GM23248 (cell line): ENCODE data around the gene PARVB. TPM values are rescaled to one million over a fixed set of nuclear protein-coding genes. Genes with fewer than 3 reads are reported as not detected.

Experiments used
- DNase-seq: peaks from one replicate; pipeline ENCODE4 v3.0.0-alpha.2; 2015
- H2AFZ ChIP-seq: fragments of 200-600 bp; sonication (generic); 2 replicates; pipeline ENCODE4 v1.6.1; 2016; ENCODE audit warnings: antibody characterized with exemption
- H3F3A ChIP-seq: fragments of 200-600 bp; sonication (generic); 2 replicates; pipeline ENCODE4 v1.6.1; 2016; ENCODE audit warnings: mild to moderate bottlenecking, antibody characterized with exemption, mixed run types; ENCODE audit not compliant: insufficient read depth
- H3K27ac ChIP-seq: fragments of 200-600 bp; sonication (generic); 2 replicates; pipeline ENCODE4 v1.5.1; 2016; ENCODE audit warnings: mild to moderate bottlenecking
- H3K27me3 ChIP-seq: fragments of 200-600 bp; sonication (generic); replicated peaks from 2 replicates; pipeline ENCODE4 v1.6.1; 2016; ENCODE audit warnings: mild to moderate bottlenecking; ENCODE audit not compliant: insufficient read depth
- H3K36me3 ChIP-seq: fragments of 200-600 bp; sonication (generic); 2 replicates; pipeline ENCODE4 v1.6.1; 2016; ENCODE audit warnings: low read depth, mild to moderate bottlenecking
- H3K4me1 ChIP-seq: fragments of 200-600 bp; sonication (generic); 2 replicates; pipeline ENCODE4 v1.6.1; 2016; ENCODE audit warnings: mild to moderate bottlenecking; ENCODE audit not compliant: insufficient read depth
- H3K4me2 ChIP-seq: fragments of 200-600 bp; sonication (generic); one replicate; pipeline ENCODE4 v1.6.1; 2016; ENCODE audit warnings: mild to moderate bottlenecking; ENCODE audit not compliant: unreplicated experiment
- H3K4me3 ChIP-seq: fragments of 200-600 bp; sonication (generic); 2 replicates; pipeline ENCODE4 v1.5.1; 2016; ENCODE audit warnings: mild to moderate bottlenecking
- H3K79me2 ChIP-seq: fragments of 200-600 bp; sonication (generic); 2 replicates; pipeline ENCODE4 v1.6.1; 2016; ENCODE audit warnings: mild to moderate bottlenecking; ENCODE audit not compliant: insufficient read depth
- H3K9ac ChIP-seq: fragments of 200-600 bp; sonication (generic); 2 replicates; pipeline ENCODE4 v1.6.1; 2016; ENCODE audit warnings: mild to moderate bottlenecking
- H3K9me2 ChIP-seq: fragments of 200-600 bp; sonication (generic); 2 replicates; pipeline ENCODE4 v1.6.1; 2016; ENCODE audit warnings: mixed run types, mild to moderate bottlenecking, moderate library complexity; ENCODE audit not compliant: insufficient read depth
- H3K9me3 ChIP-seq: fragments of 200-600 bp; sonication (generic); one replicate; pipeline ENCODE4 v1.6.1; 2017; ENCODE audit warnings: low read depth
- H4K20me1 ChIP-seq: fragments of 200-600 bp; sonication (generic); 2 replicates; pipeline ENCODE4 v1.6.0; 2016; ENCODE audit not compliant: insufficient read depth
- EZH2 ChIP-seq: fragments of 200-600 bp; sonication (generic); IDR thresholded peaks from 2 replicates; pipeline ENCODE4 v1.6.1; 2018; ENCODE audit warnings: antibody characterized with exemption, mild to moderate bottlenecking; ENCODE audit not compliant: insufficient read depth, poor library complexity, severe bottlenecking
- EZH2phosphoT487 ChIP-seq: fragments of 200-600 bp; sonication (generic); IDR thresholded peaks from 2 replicates; pipeline ENCODE4 v1.6.1; 2018; ENCODE audit warnings: antibody characterized with exemption, moderate library complexity, mild to moderate bottlenecking, low read depth; ENCODE audit not compliant: insufficient read depth
- WGBS, 2 experiments: methylation state at CpG; one replicate each; pipeline ENCODE4 v1.1.6; 2015 to 2017; ENCODE audit warnings: low lambda C conversion rate in 2 of 2, low coverage in 1 of 2; ENCODE audit errors: missing lambda C conversion rate in 2 of 2; 5-methylcytosine and 5-hydroxymethylcytosine counted together
- in situ Hi-C: fragments of 300-500 bp; cut with MboI; formaldehyde crosslinking; loops from 2 replicates; pipeline ENCODE4 v1.15.0; 2020
- polyA plus RNA-seq: library from polyadenylated mRNA; unstranded; fragments of >200 nt; fragmentation: Nextera tagmentation; extraction: Ambion mirVana; gene quantifications from 2 replicates; pipeline ENCODE4 v1.2.1, GENCODE V29; 2016
- total RNA-seq: library from RNA; depleted of rRNA; stranded (reverse); fragments of >200 nt; shearing (Covaris generic); gene quantifications from 2 replicates; pipeline ENCODE4 v1.2.3, GENCODE V29; 2014

PARVB gene
- total and polyA plus RNA-seq, 2 experiments from 2014 or later = 52.6 to 141 TPM

GRCh38 chr22:44039566-44040171 is 15.6 kb downstream of the PARVB start:
- TF ChIP-seq EZH2phosphoT487 (no peak), EZH2 (no peak)
- Histone ChIP-seq H3F3A (peaks cover 25% of the 10 kb centered on the region), H3K36me3 (no peaks in the 10 kb centered on the region), H3K9me3 (no peaks in the 10 kb centered on the region), H3K79me2 (peaks cover 92% of the 10 kb centered on the region), H4K20me1 (no peaks in the 10 kb centered on the region), H2AFZ (no peak overlapping the region), H3K27ac (no peak overlapping the region), H3K4me1 (peaks cover 18% of the 10 kb centered on the region), H3K9ac (no peak overlapping the region), H3K9me2 (no peaks in the 10 kb centered on the region), H3K4me2 (no peak overlapping the region), H3K4me3 (no peak overlapping the region), H3K27me3 (no peaks in the 10 kb centered on the region)
- 97 to 99% methylated on average over 8 of the region's 8 CpGs for WGBS, 2 experiments
- DNase-seq = no peak
- in situ Hi-C loops = no loop called here

GRCh38 chr22:44042249-44043218 is 18.4 kb downstream of the PARVB start:
- no peaks in the 10 kb centered on the region for H3K9me2 ChIP-seq
- H3K9me3 ChIP-seq = no peaks in the 10 kb centered on the region
- H3K79me2 ChIP-seq = peaks cover 92% of the 10 kb centered on the region
- no peak overlapping the region for H3K9ac ChIP-seq
- H3K36me3 ChIP-seq = no peaks in the 10 kb centered on the region
- H3K4me2 ChIP-seq = no peak overlapping the region
- in situ Hi-C loops = no loop called here
- H3K27me3 ChIP-seq = no peaks in the 10 kb centered on the region
- peak; percentile 34 for DNase-seq
- WGBS, 2 experiments = 49 to 55% methylated on average over 20 of the region's 20 CpGs
- no peak overlapping the region for H3K4me3 ChIP-seq
- no peak for TF ChIP-seq EZH2
- TF ChIP-seq EZH2phosphoT487 = no peak
- H3K4me1 ChIP-seq = peaks cover 21% of the 10 kb centered on the region
- peaks cover 22% of the 10 kb centered on the region for H3F3A ChIP-seq
- peaks cover 8% of the 10 kb centered on the region; the same call in 1 of the 2 replicates for H4K20me1 ChIP-seq
- no peak overlapping the region for H2AFZ ChIP-seq
- peak overlapping the region; percentile 31 for H3K27ac ChIP-seq

- Histone ChIP-seq H3K9me3 (no peaks in the 10 kb centered on the region), H3F3A (no peaks in the 10 kb centered on the region), H3K9ac (no peak overlapping the region; the same call in 1 of the 2 replicates), H3K9me2 (no peaks in the 10 kb centered on the region), H3K79me2 (peaks cover 99% of the 10 kb centered on the region), H3K27me3 (no peaks in the 10 kb centered on the region), H4K20me1 (peaks cover 8% of the 10 kb centered on the region; the same call in 1 of the 2 replicates), H2AFZ (no peak overlapping the region), H3K4me1 (peaks cover 11% of the 10 kb centered on the region), H3K36me3 (no peaks in the 10 kb centered on the region), H3K4me2 (peak overlapping the region; percentile 12), H3K27ac (peak overlapping the region; percentile 57), H3K4me3 (no peak overlapping the region)
- DNase-seq = peak; percentile 75
- 94 to 100% methylated on average over 1 of the region's 1 CpG for WGBS, 2 experiments
- no peak for TF ChIP-seq EZH2
- TF ChIP-seq EZH2phosphoT487 = no peak
- in situ Hi-C loops = no loop called here
Measured at GRCh38 chr22:44045145-44045544, 21.0 kb downstream of the PARVB start.

GRCh38 chr22:44046485-44047141 is 22.5 kb downstream of the PARVB start:
- Histone ChIP-seq H2AFZ (no peak overlapping the region), H3K27me3 (no peaks in the 10 kb centered on the region), H4K20me1 (peaks cover 8% of the 10 kb centered on the region; the same call in 1 of the 2 replicates), H3K27ac (no peak overlapping the region), H3K36me3 (no peaks in the 10 kb centered on the region), H3K9me2 (no peaks in the 10 kb centered on the region), H3K4me3 (no peak overlapping the region), H3K9ac (no peak overlapping the region), H3K4me2 (no peak overlapping the region), H3K4me1 (peaks cover 11% of the 10 kb centered on the region), H3K9me3 (no peaks in the 10 kb centered on the region), H3F3A (no peaks in the 10 kb centered on the region), H3K79me2 (peaks cover 99% of the 10 kb centered on the region)
- 97 to 98% methylated on average over 11 to 14 of the region's 14 CpGs for WGBS, 2 experiments
- DNase-seq = no peak
- no peak for TF ChIP-seq EZH2phosphoT487
- no peak for TF ChIP-seq EZH2
- in situ Hi-C loops = no loop called here
